ENCODE results near the gene CNDP2.
A peak's percentile ranks its signal among the peaks of the same experiment; 100 is the strongest.

CNDP2 gene

DNA sequence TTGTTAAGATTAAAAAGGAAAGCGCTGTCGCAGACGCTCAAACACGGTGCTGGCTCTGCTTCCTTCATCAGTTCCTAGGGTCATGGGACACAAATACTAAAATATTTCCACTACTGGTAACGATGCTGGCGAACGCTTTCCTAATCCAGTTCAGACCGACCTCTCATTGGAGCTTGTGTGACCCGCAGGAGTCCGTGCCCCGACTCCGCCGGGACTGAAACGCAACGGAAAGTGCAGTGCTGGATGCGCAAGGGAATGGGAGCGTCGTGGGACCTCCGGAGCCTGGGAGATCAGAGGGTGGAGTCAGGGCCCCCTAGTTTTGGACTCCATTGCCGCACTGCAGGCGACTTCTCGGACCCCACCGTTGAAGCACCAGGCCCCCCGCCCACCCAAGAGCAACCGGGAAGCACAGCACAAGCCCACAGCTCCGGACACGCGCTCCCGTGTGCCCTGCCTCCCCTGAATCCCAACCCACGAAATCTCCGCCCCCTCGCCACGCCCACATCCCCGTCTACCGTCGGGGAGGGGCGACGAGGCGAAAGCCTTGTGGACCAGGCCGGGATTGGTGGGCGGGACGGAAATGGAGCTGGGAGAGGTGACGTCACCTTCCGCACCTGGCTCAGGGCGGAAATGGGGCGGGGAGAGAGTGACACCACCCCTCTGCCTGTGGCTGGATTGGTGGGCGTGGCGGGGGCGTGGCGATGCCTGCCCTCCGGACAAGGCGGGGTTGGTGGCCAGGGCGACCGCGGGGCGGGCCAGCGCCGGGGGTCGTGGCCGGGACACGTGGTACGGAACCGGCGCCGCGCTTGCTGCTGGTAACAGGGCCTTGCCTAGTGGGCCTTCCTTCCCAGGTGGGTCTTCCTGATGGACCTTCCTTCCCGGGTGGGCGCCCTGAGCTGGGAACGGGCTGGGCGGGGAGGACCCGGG, at the start of gene CNDP2:
TSS of gene CNDP2 (plus strand) at position 783 of the 927 bp plus-strand sequence. CDS start 3,611 bp downstream, outside the sequence.
- peak; percentile 97 for DNase-seq
- in situ Hi-C loops (cut with HindIII; ENCODE audit: low pct_ligation_motif_present, low pct_unique_long_range_greater_than_20kb, low sequenced_read_pairs) = no loop called here

GRCh38 chr18:74446631-74447403, 49.3 kb upstream of the CNDP2 start:
- no peak for DNase-seq
- in situ Hi-C loops (cut with HindIII; ENCODE audit: low pct_ligation_motif_present, low pct_unique_long_range_greater_than_20kb, low sequenced_read_pairs) = no loop called here

GRCh38 chr18:74447404-74448152, 48.6 kb upstream of the CNDP2 start:
- no peak for DNase-seq
- in situ Hi-C loops (cut with HindIII; ENCODE audit: low pct_ligation_motif_present, low pct_unique_long_range_greater_than_20kb, low sequenced_read_pairs) = no loop called here

GRCh38 chr18:74450626-74451025, 45.5 kb upstream of the CNDP2 start:
- in situ Hi-C loops (cut with HindIII; ENCODE audit: low pct_ligation_motif_present, low pct_unique_long_range_greater_than_20kb, low sequenced_read_pairs) = no loop called here
- no peak for DNase-seq

DNA sequence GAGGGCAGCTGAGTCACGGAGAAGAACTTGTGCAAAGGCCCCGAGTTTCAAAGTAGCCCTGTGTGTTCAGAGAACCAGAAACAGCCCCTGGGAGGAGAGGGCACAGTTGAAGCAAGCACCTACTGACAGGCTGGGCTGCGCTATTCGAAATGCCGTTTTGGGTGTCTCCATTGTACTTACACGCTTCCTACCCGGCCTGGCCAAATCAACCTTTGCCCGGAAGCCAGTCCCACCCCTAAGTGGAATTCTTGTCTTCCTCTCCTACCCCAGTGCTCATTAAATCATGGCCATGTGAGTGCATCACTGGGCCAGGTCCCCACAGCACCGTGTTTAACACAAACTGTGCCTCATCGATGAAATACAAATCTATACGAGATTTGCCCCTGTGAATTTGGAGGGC, 45.0 kb upstream of the CNDP2 start:
- no peak for DNase-seq
- in situ Hi-C loops (cut with HindIII; ENCODE audit: low pct_ligation_motif_present, low pct_unique_long_range_greater_than_20kb, low sequenced_read_pairs) = no loop called here

GRCh38 chr18:74453016-74453566, 43.1 kb upstream of the CNDP2 start:
- in situ Hi-C loops (cut with HindIII; ENCODE audit: low pct_ligation_motif_present, low pct_unique_long_range_greater_than_20kb, low sequenced_read_pairs) = no loop called here
- DNase-seq = no peak

DNA sequence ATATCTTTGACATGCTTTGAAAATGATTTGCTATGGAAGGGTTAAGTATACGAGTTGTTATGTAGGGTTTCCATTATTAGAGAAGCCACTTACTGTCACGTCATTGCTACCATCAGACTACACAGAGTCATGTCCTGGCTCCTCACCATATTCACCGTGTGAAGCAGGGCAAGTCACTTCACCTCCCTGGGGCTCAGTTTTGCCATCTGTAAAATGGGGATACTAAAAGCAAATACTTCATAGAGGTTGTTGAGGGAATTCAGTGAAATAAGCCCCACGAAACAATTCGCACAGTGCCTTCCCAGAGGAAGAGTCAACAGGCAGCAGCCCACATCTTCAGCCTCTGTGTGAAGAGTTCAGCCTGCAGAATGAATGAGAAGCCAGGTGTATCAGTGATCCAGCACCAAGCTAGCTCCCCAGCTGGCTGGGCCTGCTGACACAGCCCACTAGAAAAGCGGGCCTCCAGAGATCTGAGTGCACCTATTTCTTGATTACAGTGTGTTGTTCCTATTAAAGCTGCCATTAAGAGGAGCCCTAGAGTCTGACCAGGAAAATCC, 42.4 kb upstream of the CNDP2 start:
- in situ Hi-C loops (cut with HindIII; ENCODE audit: low pct_ligation_motif_present, low pct_unique_long_range_greater_than_20kb, low sequenced_read_pairs) = no loop called here
- no peak for DNase-seq

- in situ Hi-C loops (cut with HindIII; ENCODE audit: low pct_ligation_motif_present, low pct_unique_long_range_greater_than_20kb, low sequenced_read_pairs) = no loop called here
- DNase-seq = no peak
Observed at GRCh38 chr18:74454279-74454751, 41.8 kb upstream of the CNDP2 start.

DNA sequence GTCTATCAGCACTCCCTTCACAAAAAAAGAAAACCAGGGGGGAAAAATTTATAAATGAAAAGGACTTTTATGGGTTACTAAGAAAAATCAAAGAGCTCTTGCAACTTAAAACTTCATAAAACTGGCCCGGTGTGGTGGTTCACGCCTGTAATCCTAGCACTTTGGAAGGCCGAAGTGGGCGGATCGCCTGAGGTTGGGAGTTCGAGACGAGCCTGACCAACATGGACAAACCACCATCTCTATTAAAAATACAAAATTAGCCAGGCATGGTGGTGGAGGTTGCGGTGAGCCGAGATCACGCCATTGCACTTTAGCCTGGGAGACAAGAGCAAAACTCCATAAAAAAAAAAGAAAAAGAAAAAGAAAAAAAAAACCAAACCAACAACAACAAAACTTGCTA, 40.8 kb upstream of the CNDP2 start:
- in situ Hi-C loops (cut with HindIII; ENCODE audit: low pct_ligation_motif_present, low pct_unique_long_range_greater_than_20kb, low sequenced_read_pairs) = no loop called here
- DNase-seq = no peak

GRCh38 chr18:74456017-74456348, 40.2 kb upstream of the CNDP2 start:
- in situ Hi-C loops (cut with HindIII; ENCODE audit: low pct_ligation_motif_present, low pct_unique_long_range_greater_than_20kb, low sequenced_read_pairs) = no loop called here
- no peak for DNase-seq

DNA sequence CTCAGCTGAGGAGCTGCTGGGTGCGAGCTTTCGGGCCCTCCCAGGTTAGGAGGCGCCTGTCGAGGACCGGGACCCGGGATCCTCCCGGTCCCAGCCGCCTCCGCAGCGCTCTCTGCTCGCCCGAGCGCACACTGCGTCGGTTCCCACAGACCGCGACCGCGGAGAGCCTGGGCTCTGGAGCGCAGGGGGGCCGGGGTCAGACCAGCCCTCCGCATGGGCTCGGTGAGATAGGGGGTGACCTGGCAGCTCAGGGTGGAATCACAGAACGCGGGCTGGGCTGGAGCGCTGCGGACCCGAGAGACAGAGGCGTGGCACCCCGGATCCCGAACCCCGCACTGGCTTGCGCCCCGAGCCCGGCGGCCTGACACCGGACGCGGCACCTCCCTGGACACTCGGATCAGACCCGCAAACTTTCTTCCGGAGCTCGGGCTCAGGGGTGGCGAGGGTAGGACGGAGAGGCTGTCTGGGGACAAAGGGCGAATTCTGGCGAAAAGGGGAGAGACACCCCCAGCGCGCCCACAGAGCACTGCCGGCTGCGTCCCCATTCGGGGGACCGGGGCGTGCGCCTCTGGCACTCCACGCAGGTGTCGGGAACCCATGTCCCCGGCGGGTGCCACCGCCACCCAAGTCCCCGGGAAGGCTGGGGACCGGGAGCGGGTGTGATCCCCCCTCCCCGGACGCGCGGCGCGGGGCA, 39.7 kb upstream of the CNDP2 start:
- in situ Hi-C loops (cut with HindIII; ENCODE audit: low pct_ligation_motif_present, low pct_unique_long_range_greater_than_20kb, low sequenced_read_pairs) = no loop called here
- no peak for DNase-seq

DNA sequence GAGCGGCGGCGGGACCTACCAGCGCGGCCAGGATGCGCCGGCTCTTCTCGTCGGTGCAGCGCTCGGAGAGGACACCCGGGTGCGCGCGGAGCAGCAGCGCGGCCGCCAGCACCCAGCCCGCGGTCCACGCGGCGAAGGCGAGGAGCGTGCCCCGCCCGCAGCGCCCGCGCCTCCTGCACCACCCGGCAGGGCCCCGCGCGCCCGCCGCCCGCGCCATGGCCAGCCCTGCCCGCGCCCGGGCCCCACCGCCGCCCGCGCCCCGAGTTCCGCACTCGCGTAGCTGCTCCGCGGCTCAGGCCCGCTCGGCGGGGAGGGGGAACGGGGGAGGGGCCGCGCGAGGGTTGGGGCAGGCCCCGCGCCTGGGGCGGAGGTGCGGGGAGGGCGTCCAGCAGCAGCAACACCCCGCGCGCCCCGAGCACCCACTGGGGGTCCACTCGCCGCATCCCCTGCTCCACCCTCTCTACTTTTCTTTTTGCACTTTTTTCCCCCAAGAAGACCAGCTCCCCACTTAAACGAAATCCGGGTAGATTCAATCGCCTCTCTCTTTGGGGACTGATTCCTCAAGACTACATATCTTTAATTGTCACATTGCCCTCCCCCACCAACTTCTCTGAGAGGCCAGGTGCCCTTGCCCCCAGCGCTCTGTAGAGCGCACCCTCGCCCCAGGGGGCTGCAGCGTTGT, 39.0 kb upstream of the CNDP2 start, which contains the start of gene DIPK1C:
TSS of gene DIPK1C (minus strand) at position 266 of the 682 bp plus-strand sequence. CDS start at position 217, 49 bp downstream.
- in situ Hi-C loops (cut with HindIII; ENCODE audit: low pct_ligation_motif_present, low pct_unique_long_range_greater_than_20kb, low sequenced_read_pairs) = no loop called here
- no peak for DNase-seq

- DNase-seq = no peak
- in situ Hi-C loops (cut with HindIII; ENCODE audit: low pct_ligation_motif_present, low pct_unique_long_range_greater_than_20kb, low sequenced_read_pairs) = no loop called here
Observed at GRCh38 chr18:74457725-74458421, 38.3 kb upstream of the CNDP2 start.

- DNase-seq = peak; percentile 1
- in situ Hi-C loops (cut with HindIII; ENCODE audit: low pct_ligation_motif_present, low pct_unique_long_range_greater_than_20kb, low sequenced_read_pairs) = no loop called here
Observed at GRCh38 chr18:74459889-74460288, 36.3 kb upstream of the CNDP2 start.

DNA sequence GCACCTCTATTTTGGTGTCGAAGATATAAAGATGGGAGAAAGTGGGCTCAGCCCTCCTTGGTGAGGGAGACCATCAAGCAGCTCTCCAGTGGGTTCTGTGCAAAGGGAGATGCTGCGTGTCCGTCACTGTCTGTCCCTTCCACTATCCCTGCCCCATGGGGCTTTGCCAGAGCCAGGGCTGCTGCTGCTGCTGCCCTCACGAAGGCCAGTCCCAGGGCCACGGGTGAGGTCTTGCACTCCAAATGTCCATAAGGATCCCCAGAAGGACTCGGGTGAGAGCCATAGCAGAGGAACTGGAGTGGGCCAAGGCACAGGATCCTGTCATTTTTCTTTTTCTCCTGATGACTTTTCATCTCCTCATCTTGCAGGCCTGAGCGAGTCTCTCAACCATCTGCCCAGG, 35.3 kb upstream of the CNDP2 start:
- DNase-seq = no peak
- in situ Hi-C loops (cut with HindIII; ENCODE audit: low pct_ligation_motif_present, low pct_unique_long_range_greater_than_20kb, low sequenced_read_pairs) = no loop called here

GRCh38 chr18:74463254-74463653, 32.9 kb upstream of the CNDP2 start:
- DNase-seq = no peak
- in situ Hi-C loops (cut with HindIII; ENCODE audit: low pct_ligation_motif_present, low pct_unique_long_range_greater_than_20kb, low sequenced_read_pairs) = no loop called here

DNA sequence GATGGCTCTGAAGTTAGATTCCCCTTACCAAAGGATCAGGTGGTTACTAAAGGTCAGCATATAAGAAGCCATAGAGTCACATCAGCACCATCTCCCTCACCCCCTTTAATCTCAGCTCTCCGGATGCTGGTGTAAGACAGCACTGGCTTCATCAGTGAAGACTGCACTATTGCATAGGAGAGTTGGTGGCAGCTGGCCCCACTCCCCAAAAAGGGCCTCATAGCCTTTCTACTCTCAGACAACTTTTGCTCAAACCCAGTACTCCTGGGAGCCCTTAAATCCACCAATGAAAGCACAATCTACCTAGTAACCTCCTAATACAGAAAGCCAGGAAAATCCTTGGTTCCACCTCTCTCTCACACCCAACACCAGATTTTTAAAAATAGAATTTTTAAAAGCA, 32.2 kb upstream of the CNDP2 start:
- in situ Hi-C loops (cut with HindIII; ENCODE audit: low pct_ligation_motif_present, low pct_unique_long_range_greater_than_20kb, low sequenced_read_pairs) = no loop called here
- no peak for DNase-seq

All from ACHN (cell line).